Gastrocnemius medialis (tissue), 4 donors: ENCODE data around the gene S100A10. TPM values are rescaled to one million over a fixed set of nuclear protein-coding genes. Genes with fewer than 3 reads are reported as not detected.

Experiments
- ATAC-seq, 2 donors: fragments of 150-250 bp; one replicate each; pipeline ENCODE4 v1.9.1; 2016
- DNase-seq, 2 donors: peaks; one replicate each; pipeline ENCODE4 v3.0.0-alpha.2; 2019
- H3K27ac ChIP-seq, 4 donors: fragments of 200-600 bp; sonication (generic); 1 replicate in 1 of 4; 2 replicates in 3 of 4; pipeline ENCODE4 v1.5.1; 2016 to 2018; ENCODE audit warnings: mild to moderate bottlenecking in 2 of 4, moderate library complexity in 1 of 4
- H3K27me3 ChIP-seq, 3 donors: fragments of 200-600 bp; sonication (generic) in 2 of 3; 1 replicate in 1 of 3; 2 replicates in 2 of 3; pipeline versions ENCODE4 v1.5.1 to v1.6.0; 2016 to 2019; ENCODE audit warnings: mild to moderate bottlenecking in 1 of 3, moderate library complexity in 1 of 3
- H3K36me3 ChIP-seq, 2 donors: fragments of 200-600 bp; sonication (generic) in 1 of 2; one replicate each; pipeline ENCODE4 v1.5.1; 2017 to 2018
- H3K4me1 ChIP-seq, 2 donors: fragments of 200-600 bp; sonication (generic) in 1 of 2; one replicate each; pipeline ENCODE4 v1.5.1; 2016 to 2017; ENCODE audit warnings: mild to moderate bottlenecking in 2 of 2
- H3K4me3 ChIP-seq, 4 donors: fragments of 200-600 bp; sonication (generic) in 3 of 4; 1 replicate in 1 of 4; 2 replicates in 3 of 4; pipeline ENCODE4 v1.5.1; 2016 to 2019; ENCODE audit warnings: mild to moderate bottlenecking in 2 of 4
- H3K9me3 ChIP-seq, 3 donors: fragments of 200-600 bp; sonication (generic) in 2 of 3; 1 replicate in 1 of 3; 2 replicates in 2 of 3; pipeline ENCODE4 v1.5.1; 2016 to 2019
- POLR2A ChIP-seq, 2 donors: fragments of 450-650 bp; IDR thresholded peaks; one replicate each; pipeline ENCODE4 v1.6.1; 2017; ENCODE audit warnings: antibody characterized with exemption in 2 of 2, mild to moderate bottlenecking in 2 of 2, moderate library complexity in 2 of 2
- in situ Hi-C, 4 donors: fragments of 200-750 bp; cut with MboI; loops; one replicate each; pipeline versions ENCODE4 v1.15.0 to v1.8.0; 2017; ENCODE audit warnings: low sequenced_read_pairs in 4 of 4
- intact Hi-C: fragments of 100-400 bp; cut with DNase I; formaldehyde crosslinking; loops from one replicate; pipeline ENCODE4 v1.15.1; 2023; ENCODE audit warnings: low total_unique reads
- total RNA-seq, 4 donors: library from RNA; depleted of rRNA; stranded (reverse); fragments of >200 nt; gene quantifications; one replicate each; pipeline versions ENCODE4 v1.1.0 to v1.2.3, GENCODE V29; 2016
- TF ChIP-seq, protein P1 (sequence below), 5 experiments: fragments of 450-650 bp in 3 of 5; fragments of 200-600 bp in 2 of 5; sonication (generic) in 2 of 5; IDR thresholded peaks in 4 of 5; conservative IDR thresholded peaks in 1 of 5; 1 replicate in 4 of 5; 2 replicates in 1 of 5; pipeline ENCODE4 v1.5.1; 2016 to 2019; ENCODE audit warnings: antibody characterized with exemption in 5 of 5, mild to moderate bottlenecking in 3 of 5, moderate library complexity in 3 of 5

The S100A10 gene
- total RNA-seq, 4 donors from 2014 or later, result 6.4 to 60.3 (median 28.0) TPM

- no peak for ATAC-seq
- no peak for DNase-seq
- Histone ChIP-seq H3K9me3 (no peaks in the 10 kb centered on the region), H3K36me3 (peaks cover 0 to 39% of the 10 kb centered on the region in 2 donors), H3K27ac (no peak overlapping the region), H3K27me3 (no peaks in the 10 kb centered on the region), H3K4me3 (no peak overlapping the region), H3K4me1 (peaks cover 4 to 8% of the 10 kb centered on the region in 2 donors)
- no peak for TF ChIP-seq POLR2A (IDR thresholded peaks at IDR 0.05)
- TF ChIP-seq, protein P1, sequence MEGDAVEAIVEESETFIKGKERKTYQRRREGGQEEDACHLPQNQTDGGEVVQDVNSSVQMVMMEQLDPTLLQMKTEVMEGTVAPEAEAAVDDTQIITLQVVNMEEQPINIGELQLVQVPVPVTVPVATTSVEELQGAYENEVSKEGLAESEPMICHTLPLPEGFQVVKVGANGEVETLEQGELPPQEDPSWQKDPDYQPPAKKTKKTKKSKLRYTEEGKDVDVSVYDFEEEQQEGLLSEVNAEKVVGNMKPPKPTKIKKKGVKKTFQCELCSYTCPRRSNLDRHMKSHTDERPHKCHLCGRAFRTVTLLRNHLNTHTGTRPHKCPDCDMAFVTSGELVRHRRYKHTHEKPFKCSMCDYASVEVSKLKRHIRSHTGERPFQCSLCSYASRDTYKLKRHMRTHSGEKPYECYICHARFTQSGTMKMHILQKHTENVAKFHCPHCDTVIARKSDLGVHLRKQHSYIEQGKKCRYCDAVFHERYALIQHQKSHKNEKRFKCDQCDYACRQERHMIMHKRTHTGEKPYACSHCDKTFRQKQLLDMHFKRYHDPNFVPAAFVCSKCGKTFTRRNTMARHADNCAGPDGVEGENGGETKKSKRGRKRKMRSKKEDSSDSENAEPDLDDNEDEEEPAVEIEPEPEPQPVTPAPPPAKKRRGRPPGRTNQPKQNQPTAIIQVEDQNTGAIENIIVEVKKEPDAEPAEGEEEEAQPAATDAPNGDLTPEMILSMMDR (IDR thresholded peaks at IDR 0.05 in 4 of 5, conservative IDR thresholded peaks at IDR 0.05 in 1 of 5), result no peak
- intact Hi-C loops, result no loop called here
- in situ Hi-C loops, result no loop called here
Measured at GRCh38 chr1:151982300-151983005, 11.2 kb downstream of the S100A10 start.

DNA sequence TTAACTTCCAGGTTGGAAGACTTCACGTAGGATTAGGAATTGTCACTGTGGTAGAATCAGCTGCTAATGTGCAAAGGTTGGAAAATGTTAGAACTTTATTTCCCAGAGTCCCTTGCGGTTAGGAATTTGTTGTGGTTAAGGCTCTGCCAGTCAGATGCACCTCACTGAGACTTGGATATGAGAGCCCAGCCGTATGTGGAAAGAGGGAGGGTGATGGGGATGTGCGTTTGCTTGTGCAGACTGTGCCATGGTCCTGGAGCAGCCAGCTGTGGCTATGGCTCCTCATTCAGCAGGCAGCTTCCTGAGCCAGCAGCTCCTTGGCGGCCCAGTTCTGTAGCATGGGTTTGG is 12.5 kb downstream of the S100A10 start:
- H3K4me3 ChIP-seq, result no peak overlapping the region
- no peak for TF ChIP-seq POLR2A (IDR thresholded peaks at IDR 0.05)
- TF ChIP-seq, protein P1 (IDR thresholded peaks at IDR 0.05 in 4 of 5, conservative IDR thresholded peaks at IDR 0.05 in 1 of 5), result no peak
- H3K27ac ChIP-seq, result no peak overlapping the region
- ATAC-seq (no peak), DNase-seq (no peak)
- in situ Hi-C loops (no loop called here), intact Hi-C loops (no loop called here)
- peaks cover 4 to 8% of the 10 kb centered on the region in 2 donors for H3K4me1 ChIP-seq
- H3K9me3 ChIP-seq, result no peaks in the 10 kb centered on the region
- H3K36me3 ChIP-seq, result peaks cover 0 to 39% of the 10 kb centered on the region in 2 donors
- no peaks in the 10 kb centered on the region for H3K27me3 ChIP-seq

DNA sequence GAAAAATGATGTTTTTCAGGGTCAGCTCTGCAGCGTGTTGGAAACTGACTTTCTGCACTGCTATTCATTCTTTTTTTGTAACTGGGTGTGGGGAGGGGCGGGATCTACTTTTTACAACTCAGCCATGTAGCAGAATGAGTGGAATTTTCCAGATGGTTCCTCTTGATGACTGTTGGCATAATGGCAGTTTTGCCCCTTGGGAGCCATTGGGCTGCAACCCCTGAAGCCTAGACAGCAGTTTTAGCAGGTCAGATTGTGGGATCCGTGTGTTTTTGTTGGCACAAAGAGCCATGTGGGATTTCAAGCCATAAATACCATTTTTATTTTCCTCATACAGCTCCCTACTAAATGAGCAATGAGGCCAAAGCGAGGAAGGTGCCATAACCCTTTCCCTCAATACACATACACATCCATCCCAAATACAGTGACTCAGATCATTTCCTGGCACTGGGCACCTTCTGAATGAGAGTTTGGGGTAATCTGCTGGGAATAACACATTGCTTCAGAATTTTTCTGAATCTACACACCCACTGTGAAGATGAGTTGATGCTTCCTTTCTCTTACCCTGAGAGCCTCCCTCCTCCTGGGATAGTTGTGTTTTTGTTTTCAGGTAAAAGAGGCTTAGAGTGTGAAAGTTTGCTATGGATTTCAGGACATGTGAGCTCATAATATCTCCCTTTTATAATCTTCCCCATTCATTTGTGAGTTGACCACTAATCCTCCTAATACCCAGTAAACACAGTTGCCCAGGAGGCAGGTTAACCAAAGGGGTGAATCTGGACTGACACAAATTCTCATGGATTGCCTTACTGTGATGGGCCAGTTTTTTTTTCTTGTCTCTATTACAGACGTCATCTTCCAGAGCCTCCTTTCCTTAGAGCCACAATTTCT is 13.1 kb downstream of the S100A10 start:
- intact Hi-C loops, result no loop called here
- peaks cover 4 to 8% of the 10 kb centered on the region in 2 donors for H3K4me1 ChIP-seq
- no peaks in the 10 kb centered on the region for H3K27me3 ChIP-seq
- H3K4me3 ChIP-seq, result no peak overlapping the region
- DNase-seq (peak in 1 of 2 donors; percentile 47), ATAC-seq (peak; percentile 56 to 72)
- in situ Hi-C loops, result no loop called here
- H3K27ac ChIP-seq, result peak overlapping the region in 1 of 4 donors; percentile 18
- TF ChIP-seq POLR2A (IDR thresholded peaks at IDR 0.05), result no peak
- TF ChIP-seq, protein P1 (IDR thresholded peaks at IDR 0.05 in 4 of 5, conservative IDR thresholded peaks at IDR 0.05 in 1 of 5), result no peak
- peaks cover 0 to 35% of the 10 kb centered on the region in 2 donors for H3K36me3 ChIP-seq
- H3K9me3 ChIP-seq, result no peaks in the 10 kb centered on the region

DNA sequence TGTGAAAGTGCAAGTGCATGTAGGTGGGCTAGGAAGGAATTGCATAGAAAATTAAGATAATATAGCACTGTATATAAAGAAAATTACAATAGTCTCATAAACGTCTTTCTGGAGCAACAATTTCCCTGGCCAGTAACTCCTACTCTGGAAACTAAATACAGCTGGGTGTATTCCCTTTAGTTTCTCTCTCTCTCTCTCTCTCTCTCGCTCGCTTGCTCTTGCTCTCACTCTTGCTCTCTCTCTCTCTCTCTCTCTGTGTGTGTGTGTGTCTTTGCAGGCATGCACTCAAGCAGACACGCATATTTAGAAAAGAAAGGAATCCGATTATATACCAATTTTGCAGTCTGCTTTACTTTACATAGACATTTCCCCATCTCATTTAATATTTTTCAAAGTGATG is 14.7 kb downstream of the S100A10 start:
- Histone ChIP-seq H3K9me3 (no peaks in the 10 kb centered on the region), H3K27ac (no peak overlapping the region), H3K4me1 (peaks cover 0 to 4% of the 10 kb centered on the region in 2 donors), H3K27me3 (no peaks in the 10 kb centered on the region), H3K36me3 (peaks cover 0 to 20% of the 10 kb centered on the region in 2 donors), H3K4me3 (no peak overlapping the region)
- TF ChIP-seq POLR2A (IDR thresholded peaks at IDR 0.05), result no peak
- TF ChIP-seq, protein P1 (IDR thresholded peaks at IDR 0.05 in 4 of 5, conservative IDR thresholded peaks at IDR 0.05 in 1 of 5), result no peak
- ATAC-seq (no peak), DNase-seq (no peak)
- in situ Hi-C loops (no loop called here), intact Hi-C loops (no loop called here)
